Brain microvascular endothelial cell (primary cell): ENCODE measurements around the gene THSD4.
"Not testable (repeated sequence)": the region's sequence is repeated elsewhere in the genome, so short reads cannot be mapped to it uniquely, and the experiment has no call there.

ENCODE experiments used
- DNase-seq: peaks from one replicate; pipeline ENCODE4 v3.0.0-alpha.2; 2020
- H3K27ac ChIP-seq: fragments of 250-450 bp; sonication (Bioruptor Pico); 2 replicates; pipeline ENCODE4 v1.5.1; 2020; ENCODE audit warnings: mild to moderate bottlenecking, moderate library complexity
- H3K27me3 ChIP-seq: fragments of 250-450 bp; sonication (Bioruptor Pico); replicated peaks from 2 replicates; pipeline ENCODE4 v1.5.1; 2020; ENCODE audit warnings: mild to moderate bottlenecking
- H3K36me3 ChIP-seq: fragments of 250-450 bp; sonication (Bioruptor Pico); replicated peaks from 2 replicates; pipeline ENCODE4 v1.5.1; 2020; ENCODE audit warnings: mild to moderate bottlenecking
- H3K4me3 ChIP-seq: 2 replicates; pipeline ENCODE4 v1.5.1; 2011; ENCODE audit warnings: low read depth, mild to moderate bottlenecking, control low read depth, low read length, moderate library complexity
- CTCF ChIP-seq: IDR thresholded peaks from 2 replicates; pipeline ENCODE4 v1.5.1; 2011; ENCODE audit warnings: low read depth, mild to moderate bottlenecking, moderate library complexity, low read length, control low read depth, inconsistent platforms; ENCODE audit errors: missing control alignments
- in situ Hi-C: cut with HindIII; loops from 2 replicates; pipeline ENCODE4 v1.10.0; 2017; ENCODE audit warnings: low sequenced_read_pairs, low pct_ligation_motif_present

Gene THSD4

DNA sequence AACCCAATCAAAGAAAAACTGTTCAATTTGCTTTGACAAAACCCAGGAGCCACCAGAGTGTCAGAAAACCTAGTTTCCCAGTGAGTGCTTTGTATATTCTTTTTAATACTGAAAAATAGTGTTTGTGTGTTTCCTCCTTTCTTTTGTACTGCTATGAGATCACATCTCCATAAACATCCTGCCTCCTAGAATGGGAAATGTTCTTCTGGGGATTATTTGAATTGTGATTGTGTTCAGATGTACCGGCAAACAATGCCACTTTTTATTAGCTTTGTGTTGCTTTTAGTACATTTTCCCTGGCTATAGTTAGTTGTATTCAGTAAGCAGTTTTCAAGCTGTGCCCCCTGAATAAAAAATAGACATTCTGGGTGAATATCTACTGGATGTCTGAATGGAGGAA is 547.0 kb downstream of the THSD4 start:
- in situ Hi-C loops: no loop called here
- Histone ChIP-seq H3K27ac (no peak overlapping the region), H3K36me3 (no peaks in the 10 kb centered on the region), H3K27me3 (no peaks in the 10 kb centered on the region), H3K4me3 (no peak overlapping the region)
- no peak for TF ChIP-seq CTCF
- DNase-seq: no peak

GRCh38 chr15:71664622-71665021 is 549.4 kb downstream of the THSD4 start:
- Histone ChIP-seq H3K27ac (no peak overlapping the region), H3K36me3 (no peaks in the 10 kb centered on the region), H3K27me3 (no peaks in the 10 kb centered on the region), H3K4me3 (no peak overlapping the region)
- no peak for TF ChIP-seq CTCF
- no peak for DNase-seq
- in situ Hi-C loops: no loop called here

DNA sequence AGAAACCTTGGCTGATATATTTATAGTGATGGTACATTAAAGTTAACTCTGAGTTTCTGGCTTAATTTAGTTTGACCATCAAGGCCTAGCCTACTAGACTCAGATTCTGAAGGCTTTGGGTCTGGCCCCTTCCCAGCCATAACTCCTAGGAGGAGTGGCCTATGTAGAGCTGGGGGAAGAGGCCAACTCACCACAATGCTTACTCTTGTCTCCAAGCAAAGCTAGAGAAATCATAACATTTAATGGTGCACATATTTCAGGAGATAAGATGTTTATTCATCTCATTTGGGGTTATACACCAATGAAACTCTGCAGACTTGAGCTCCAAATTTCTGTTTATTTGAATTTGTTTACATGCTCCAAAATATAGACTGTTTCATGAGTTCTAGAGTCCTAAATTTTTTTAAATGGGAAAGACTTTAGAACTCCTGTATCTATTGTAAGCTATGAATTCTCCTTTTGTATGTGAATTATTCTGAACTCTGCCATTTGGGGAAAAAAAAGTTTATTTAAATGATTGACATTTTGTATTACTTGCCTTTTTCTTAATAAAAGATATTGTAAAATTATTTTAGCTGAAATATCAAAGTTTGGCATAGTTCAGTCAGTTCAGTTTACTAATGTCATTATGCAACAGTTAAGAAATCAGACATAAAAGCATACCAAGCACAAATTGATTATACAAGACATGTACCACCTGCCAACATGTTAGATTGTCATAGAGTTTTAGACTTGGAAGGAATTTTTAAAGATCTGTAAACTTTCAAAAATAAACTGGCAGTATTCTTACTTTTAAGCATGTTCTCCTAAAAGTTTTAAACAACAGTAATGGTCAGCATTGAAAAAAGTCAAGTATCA is 551.7 kb downstream of the THSD4 start:
- Histone ChIP-seq H3K36me3 (no peaks in the 10 kb centered on the region), H3K27ac (no peak overlapping the region), H3K27me3 (no peaks in the 10 kb centered on the region), H3K4me3 (no peak overlapping the region)
- no peak for DNase-seq
- in situ Hi-C loops: no loop called here
- no peak for TF ChIP-seq CTCF

DNA sequence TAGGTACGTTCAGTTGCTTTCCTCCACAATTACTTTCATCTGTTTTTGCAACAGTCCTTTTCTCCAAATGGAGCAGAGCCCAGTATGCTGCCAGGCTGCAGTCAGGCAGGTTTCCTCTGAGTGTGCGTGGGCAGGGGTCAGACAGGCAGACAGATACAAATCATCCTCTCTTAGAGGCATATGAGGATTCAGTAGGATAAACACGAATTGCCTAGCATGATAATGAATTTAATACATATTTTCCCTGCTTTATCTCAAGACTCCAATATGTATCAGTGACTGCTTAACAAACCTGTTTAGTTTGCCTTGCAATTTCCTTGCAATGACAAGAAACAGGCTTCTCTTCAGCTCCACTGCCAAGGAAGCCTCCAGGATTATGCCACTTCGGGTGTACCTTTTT is 554.4 kb downstream of the THSD4 start:
- no peak for TF ChIP-seq CTCF
- H3K36me3 ChIP-seq: no peaks in the 10 kb centered on the region
- H3K4me3 ChIP-seq: no peak overlapping the region
- no peaks in the 10 kb centered on the region for H3K27me3 ChIP-seq
- DNase-seq: no peak
- H3K27ac ChIP-seq: no peak overlapping the region
- in situ Hi-C loops: no loop called here

GRCh38 chr15:71670222-71670621 is 555.0 kb downstream of the THSD4 start:
- H3K36me3 ChIP-seq, in situ Hi-C loops, H3K4me3 ChIP-seq, DNase-seq, H3K27me3 ChIP-seq, H3K27ac ChIP-seq: not testable (repeated sequence)

DNA sequence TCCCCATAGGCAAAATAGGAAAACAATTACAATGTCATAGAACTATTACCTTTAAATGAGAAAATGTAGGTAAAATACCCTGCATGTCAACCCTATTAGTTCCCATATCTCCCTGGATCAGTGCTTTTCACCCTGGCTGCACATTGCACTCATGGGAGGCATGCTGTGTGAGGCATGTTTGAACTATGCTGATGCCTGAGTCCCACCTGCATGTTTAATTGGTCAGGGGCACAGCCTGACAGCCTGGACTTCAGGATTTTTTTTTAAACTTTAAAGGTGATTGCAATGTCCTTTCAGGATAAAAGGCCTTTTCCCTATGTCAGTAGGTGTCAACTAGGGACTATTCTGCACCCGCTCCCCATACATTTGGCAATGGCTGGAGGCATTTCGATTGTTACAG is 559.1 kb downstream of the THSD4 start:
- Histone ChIP-seq H3K27ac (no peak overlapping the region), H3K36me3 (no peaks in the 10 kb centered on the region), H3K27me3 (no peaks in the 10 kb centered on the region), H3K4me3 (no peak overlapping the region)
- TF ChIP-seq CTCF: no peak
- in situ Hi-C loops: no loop called here
- no peak for DNase-seq
